ENCODE measurements around the gene TPTE.
"Not testable (repeated sequence)": the region's sequence is repeated elsewhere in the genome, so short reads cannot be mapped to it uniquely, and the experiment has no call there.

TPTE gene

DNA sequence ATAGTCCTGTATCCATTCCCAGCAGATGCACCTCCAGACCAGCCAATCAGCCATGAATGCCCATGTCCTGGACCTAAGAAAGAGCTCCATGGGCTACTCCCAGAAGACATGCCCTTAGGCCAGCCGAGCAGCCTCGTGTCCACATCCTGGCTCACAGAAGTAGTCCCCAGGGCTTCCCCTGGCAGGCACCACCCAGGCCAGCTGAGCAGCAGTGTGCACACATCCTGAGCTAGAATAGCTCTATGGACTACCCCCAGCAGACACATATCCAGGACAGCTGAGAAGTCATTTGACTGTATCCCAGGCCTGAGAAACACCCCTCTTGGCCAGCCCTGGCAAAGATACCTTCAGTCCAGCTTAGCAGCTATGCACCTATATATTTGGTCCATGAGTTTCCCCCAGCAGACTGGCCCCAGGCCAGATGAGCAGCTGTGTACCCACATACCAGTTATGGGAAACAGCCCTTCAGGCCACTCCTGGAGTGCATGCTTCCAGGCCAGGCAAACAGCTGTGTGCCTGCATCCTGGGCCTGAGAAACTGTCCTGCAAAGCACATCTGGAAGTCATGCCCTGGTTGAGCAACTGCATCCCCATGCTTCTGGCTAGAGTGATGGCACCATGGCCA, 27.1 kb downstream of the TPTE start:
- not testable (repeated sequence) for H3K27me3 Mint-ChIP-seq; H3K36me3 Mint-ChIP-seq (ENCODE audit: insufficient read depth); H3K27ac Mint-ChIP-seq (ENCODE audit: low read depth); H3K4me1 Mint-ChIP-seq; DNase-seq (ENCODE audit: low spot score in 2 of 2); ATAC-seq (replicated peaks; ENCODE audit: extremely low read depth, poor library complexity, severe bottlenecking); H3K4me3 Mint-ChIP-seq
- peaks cover 41% of the 10 kb centered on the region for H3K9me3 Mint-ChIP-seq

DNA sequence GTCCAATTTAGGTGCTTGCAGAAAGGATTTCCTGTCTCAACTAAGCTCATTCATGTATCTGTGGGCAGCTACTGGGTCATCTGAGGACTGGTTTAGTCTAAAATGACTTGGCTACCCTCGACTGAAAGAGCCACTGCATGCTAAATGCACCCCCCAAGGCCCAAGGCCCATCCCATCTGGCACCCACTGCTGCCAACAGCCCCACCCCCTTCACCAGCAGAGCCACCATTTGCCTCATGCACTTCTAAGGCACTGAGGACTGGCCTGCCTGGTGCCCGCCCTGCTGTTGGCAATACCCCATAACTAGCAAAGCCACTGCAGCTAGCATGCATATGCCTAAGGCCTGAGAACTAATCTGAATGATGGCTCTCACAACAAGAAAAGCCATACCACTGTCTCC, 49.4 kb downstream of the TPTE start:
- not testable (repeated sequence) for ATAC-seq (replicated peaks; ENCODE audit: extremely low read depth, poor library complexity, severe bottlenecking); H3K36me3 Mint-ChIP-seq (ENCODE audit: insufficient read depth); H3K27ac Mint-ChIP-seq (ENCODE audit: low read depth); H3K4me3 Mint-ChIP-seq; H3K27me3 Mint-ChIP-seq; H3K4me1 Mint-ChIP-seq; DNase-seq (ENCODE audit: low spot score in 2 of 2)
- H3K9me3 Mint-ChIP-seq = peaks cover 12% of the 10 kb centered on the region

DNA sequence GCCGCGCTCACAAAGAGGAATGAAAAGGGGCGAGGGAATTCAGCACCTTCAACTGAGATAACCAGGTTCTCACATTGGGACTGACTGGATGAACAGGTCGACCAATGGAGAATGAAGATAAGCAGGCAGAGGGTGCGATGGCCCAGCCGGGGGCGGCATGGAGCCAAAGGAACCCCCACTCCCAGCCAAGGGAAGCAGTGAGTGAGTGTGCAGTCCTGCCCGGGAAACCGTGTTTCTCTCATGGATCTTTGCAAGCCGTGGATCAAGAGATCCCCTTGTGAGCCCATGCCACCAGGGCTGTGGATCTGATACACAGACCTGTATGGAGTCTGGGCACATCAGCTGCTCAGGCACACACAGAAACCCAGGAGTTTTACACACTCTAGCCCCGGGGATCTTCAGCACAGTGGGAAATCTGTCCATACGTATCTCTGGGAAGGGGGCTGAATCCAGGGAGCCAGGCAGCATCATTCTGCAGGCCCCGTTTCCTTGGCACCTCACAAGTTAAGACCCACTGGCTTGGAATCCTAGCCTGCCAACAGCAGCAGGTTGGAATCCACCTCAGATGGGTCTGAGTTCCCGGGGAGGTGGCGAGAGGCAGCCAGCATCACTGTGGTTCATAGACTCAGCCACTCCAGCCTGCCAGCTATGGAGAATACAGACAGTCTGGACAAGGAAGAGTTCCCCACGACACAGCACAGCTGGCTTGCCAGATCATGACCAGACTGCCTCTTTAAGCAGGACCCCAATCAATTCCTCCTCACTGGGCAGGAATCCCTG, 53.3 kb downstream of the TPTE start:
- not testable (repeated sequence) for H3K36me3 Mint-ChIP-seq (ENCODE audit: insufficient read depth); H3K27me3 Mint-ChIP-seq; H3K4me3 Mint-ChIP-seq; H3K4me1 Mint-ChIP-seq; DNase-seq (ENCODE audit: low spot score in 2 of 2); H3K27ac Mint-ChIP-seq (ENCODE audit: low read depth); ATAC-seq (replicated peaks; ENCODE audit: extremely low read depth, poor library complexity, severe bottlenecking)
- H3K9me3 Mint-ChIP-seq = peaks cover 11% of the 10 kb centered on the region

DNA sequence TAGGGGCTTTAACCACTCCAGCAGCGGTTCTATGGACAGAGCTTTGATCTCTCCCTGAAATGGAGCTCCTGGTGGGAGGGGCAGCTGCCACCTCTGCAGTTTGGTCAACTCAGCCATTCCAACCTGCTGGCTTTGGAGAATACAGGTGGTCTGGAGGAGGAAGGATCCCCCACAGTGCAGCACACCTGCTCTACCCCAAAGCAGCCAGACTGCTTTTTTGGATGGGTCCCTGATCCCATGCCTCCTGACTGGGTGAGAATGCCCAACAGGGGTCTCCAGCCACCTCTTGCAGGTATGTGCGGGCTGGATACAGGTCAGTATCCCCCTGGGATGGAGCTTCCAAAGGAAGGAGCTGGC, 53.9 kb downstream of the TPTE start:
- Mint-ChIP-seq H3K4me1 (no peaks in the 10 kb centered on the region), H3K9me3 (peaks cover 11% of the 10 kb centered on the region), H3K27me3 (no peaks in the 10 kb centered on the region), H3K27ac (ENCODE audit: low read depth) (no peak overlapping the region), H3K36me3 (ENCODE audit: insufficient read depth) (peaks cover 2% of the 10 kb centered on the region), H3K4me3 (no peak overlapping the region)
- ATAC-seq (replicated peaks; ENCODE audit: extremely low read depth, poor library complexity, severe bottlenecking) = no peak
- DNase-seq (ENCODE audit: low spot score in 2 of 2) = no peak

DNA sequence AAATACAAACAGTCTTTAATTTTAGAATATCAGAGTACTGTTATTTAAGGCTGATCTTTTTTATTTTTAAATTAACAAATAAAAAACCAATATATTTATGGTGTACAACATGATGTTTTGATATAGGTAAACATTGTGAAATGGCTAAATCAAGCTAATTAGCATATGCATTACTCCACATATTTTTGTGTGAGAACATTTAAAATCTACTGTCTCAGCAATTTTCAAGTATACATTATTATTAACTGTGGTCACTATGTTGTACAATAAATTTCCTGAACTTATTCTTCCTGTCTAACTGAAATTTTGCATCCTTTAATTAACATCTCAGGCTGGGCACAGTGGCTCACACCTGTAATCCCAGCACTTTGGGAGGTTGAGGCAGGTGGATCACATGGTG, 57.5 kb downstream of the TPTE start:
- H3K27me3 Mint-ChIP-seq; H3K27ac Mint-ChIP-seq (ENCODE audit: low read depth); H3K4me3 Mint-ChIP-seq; H3K4me1 Mint-ChIP-seq; DNase-seq (ENCODE audit: low spot score in 2 of 2); H3K36me3 Mint-ChIP-seq (ENCODE audit: insufficient read depth); ATAC-seq (replicated peaks; ENCODE audit: extremely low read depth, poor library complexity, severe bottlenecking): not testable (repeated sequence)
- peaks cover 11% of the 10 kb centered on the region for H3K9me3 Mint-ChIP-seq

DNA sequence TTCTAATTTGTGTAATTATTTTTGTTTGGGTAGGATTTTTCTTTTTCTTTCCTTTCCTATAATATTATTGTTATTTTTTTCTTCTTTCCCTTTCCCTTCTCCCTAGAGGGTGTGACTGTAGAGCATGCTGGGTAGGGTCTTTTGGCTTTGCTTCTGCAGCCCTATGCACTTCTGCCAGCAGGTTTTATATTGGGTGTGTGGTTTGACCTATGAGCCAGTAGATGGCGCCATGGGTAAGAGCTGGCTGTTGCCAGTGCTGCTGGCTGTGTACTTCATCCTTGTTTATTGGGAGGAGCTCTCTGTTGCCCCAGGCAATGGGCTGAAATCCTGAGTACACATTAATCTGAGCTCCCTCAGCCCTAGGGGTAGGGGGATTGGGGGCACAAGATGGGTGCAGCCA, 67.7 kb downstream of the TPTE start:
- H3K36me3 Mint-ChIP-seq (ENCODE audit: insufficient read depth); H3K27ac Mint-ChIP-seq (ENCODE audit: low read depth); H3K9me3 Mint-ChIP-seq; DNase-seq (ENCODE audit: low spot score in 2 of 2); ATAC-seq (replicated peaks; ENCODE audit: extremely low read depth, poor library complexity, severe bottlenecking); H3K27me3 Mint-ChIP-seq; H3K4me3 Mint-ChIP-seq; H3K4me1 Mint-ChIP-seq: not testable (repeated sequence)

DNA sequence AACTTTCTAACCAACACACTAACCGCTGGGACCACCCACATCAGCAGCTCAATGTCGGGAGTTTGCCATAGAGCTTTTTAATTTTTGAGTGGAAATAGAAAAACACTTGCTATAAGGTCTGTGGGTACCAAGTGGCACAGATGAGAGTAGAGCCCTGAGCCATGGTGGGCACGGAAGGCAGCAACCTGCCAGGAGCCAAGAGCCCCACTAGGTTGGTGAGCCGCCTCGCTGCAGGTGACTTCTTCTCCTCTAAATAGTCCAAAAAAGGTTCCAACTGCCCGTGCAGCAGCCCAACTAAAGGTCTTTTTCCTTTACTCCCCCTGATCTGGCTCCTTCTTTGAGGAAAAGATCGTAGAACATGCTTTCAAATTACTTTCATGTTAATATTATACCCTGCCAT, 85.7 kb downstream of the TPTE start:
- DNase-seq (ENCODE audit: low spot score in 2 of 2); H3K27me3 Mint-ChIP-seq; H3K4me3 Mint-ChIP-seq; H3K36me3 Mint-ChIP-seq (ENCODE audit: insufficient read depth); ATAC-seq (replicated peaks; ENCODE audit: extremely low read depth, poor library complexity, severe bottlenecking); H3K9me3 Mint-ChIP-seq; H3K27ac Mint-ChIP-seq (ENCODE audit: low read depth); H3K4me1 Mint-ChIP-seq: not testable (repeated sequence)

DNA sequence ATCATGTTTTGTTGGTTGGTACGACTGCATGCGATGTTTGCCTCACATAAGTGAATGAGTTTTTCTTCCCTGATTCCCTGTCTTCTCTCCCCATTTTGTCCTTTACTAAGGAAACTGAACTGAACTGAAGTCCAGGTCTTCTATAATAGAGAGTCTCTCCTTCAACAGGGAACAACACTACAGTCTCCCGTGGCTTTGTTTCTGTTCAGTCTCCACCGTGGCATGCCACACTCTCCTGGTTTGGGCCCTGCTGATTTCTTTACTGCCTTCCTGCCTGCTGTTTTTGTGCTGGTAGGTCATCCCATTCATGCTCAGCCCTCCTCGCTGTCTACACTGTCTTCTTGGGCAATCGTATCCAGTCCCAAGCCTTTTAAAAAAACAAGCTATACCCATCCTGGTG, 92.9 kb downstream of the TPTE start:
- not testable (repeated sequence) for H3K9me3 Mint-ChIP-seq; H3K27ac Mint-ChIP-seq (ENCODE audit: low read depth); H3K36me3 Mint-ChIP-seq (ENCODE audit: insufficient read depth); H3K27me3 Mint-ChIP-seq; H3K4me3 Mint-ChIP-seq; DNase-seq (ENCODE audit: low spot score in 2 of 2); ATAC-seq (replicated peaks; ENCODE audit: extremely low read depth, poor library complexity, severe bottlenecking); H3K4me1 Mint-ChIP-seq

DNA sequence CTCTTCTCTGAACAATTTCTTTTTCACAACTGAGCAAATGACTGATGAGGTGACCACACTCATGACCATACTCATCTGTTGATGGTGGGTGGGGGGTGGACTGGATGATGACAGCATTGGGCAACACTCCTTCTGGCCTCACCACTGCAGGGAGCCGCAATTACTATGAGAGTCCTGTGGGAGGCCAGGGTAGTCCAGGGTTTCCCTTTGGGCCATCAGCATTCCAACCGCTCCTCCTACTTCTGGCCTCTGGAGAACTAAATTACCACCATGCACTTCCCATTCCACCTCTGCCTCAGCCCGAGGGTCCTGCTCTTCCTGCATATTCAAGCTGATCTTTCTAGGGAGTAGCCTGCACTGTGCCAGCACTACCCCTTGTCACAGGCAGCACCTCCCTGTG, 94.7 kb downstream of the TPTE start:
- not testable (repeated sequence) for H3K4me1 Mint-ChIP-seq; DNase-seq (ENCODE audit: low spot score in 2 of 2); H3K9me3 Mint-ChIP-seq; ATAC-seq (replicated peaks; ENCODE audit: extremely low read depth, poor library complexity, severe bottlenecking); H3K27ac Mint-ChIP-seq (ENCODE audit: low read depth); H3K36me3 Mint-ChIP-seq (ENCODE audit: insufficient read depth); H3K4me3 Mint-ChIP-seq; H3K27me3 Mint-ChIP-seq

DNA sequence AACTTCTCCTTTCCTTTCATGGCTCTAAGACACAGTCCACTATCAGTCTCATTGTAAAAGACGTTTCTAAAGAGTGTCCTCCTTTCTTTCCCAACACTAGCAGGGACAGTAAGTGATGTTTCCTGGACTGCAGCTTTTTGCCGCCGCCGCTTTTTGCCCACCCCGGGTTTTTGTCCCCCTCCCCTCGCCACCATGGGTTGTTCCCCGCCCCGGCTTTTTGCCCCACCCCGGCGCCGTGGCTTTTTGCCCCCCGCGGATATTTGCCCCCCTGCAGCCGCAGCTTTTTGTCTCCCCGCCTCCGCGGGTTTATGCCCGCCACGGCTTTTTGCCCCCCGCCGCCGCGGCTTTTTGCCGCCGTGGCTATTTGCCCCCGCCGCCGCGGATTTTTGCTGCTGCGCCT, 95.2 kb downstream of the TPTE start:
- no peaks in the 10 kb centered on the region for H3K9me3 Mint-ChIP-seq
- no peaks in the 10 kb centered on the region for H3K4me1 Mint-ChIP-seq
- DNase-seq (ENCODE audit: low spot score in 2 of 2) (no peak), ATAC-seq (replicated peaks; ENCODE audit: extremely low read depth, poor library complexity, severe bottlenecking) (no peak)
- no peak overlapping the region for H3K27ac Mint-ChIP-seq (ENCODE audit: low read depth)
- no peaks in the 10 kb centered on the region for H3K27me3 Mint-ChIP-seq
- H3K36me3 Mint-ChIP-seq (ENCODE audit: insufficient read depth) = no peaks in the 10 kb centered on the region
- H3K4me3 Mint-ChIP-seq = no peak overlapping the region

DNA sequence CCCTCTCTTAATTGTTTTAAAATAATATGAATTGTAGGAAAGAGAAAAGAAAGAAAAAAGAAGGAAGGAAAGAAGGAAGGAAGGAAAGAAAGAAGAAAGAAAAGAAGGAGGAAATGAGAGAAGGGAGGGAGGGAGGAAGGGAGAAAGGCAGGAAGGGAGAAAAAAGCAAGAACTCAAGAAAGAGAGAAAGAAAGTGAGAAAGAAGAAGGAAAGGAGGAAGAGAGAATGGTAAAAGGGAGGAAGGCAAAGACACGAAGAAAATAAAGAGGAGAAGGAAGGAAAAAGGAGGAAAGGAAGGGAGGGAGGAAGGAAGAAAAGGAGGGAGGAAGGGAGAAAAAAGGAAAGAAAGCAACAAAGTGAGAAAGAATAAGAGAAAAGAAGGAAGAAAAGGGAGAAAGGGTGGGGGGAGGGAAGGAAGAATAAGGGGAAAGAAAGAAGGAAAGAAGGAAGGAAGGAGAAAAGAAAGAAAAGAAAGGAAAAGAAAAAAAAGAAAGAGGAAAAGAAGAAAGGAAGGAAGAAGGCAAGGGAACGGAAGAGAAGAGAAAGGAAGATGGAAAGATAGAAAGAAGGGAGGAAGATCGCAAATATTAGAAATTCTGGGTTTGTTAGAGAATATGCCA, 95.9 kb downstream of the TPTE start:
- not testable (repeated sequence) for ATAC-seq (replicated peaks; ENCODE audit: extremely low read depth, poor library complexity, severe bottlenecking); H3K27me3 Mint-ChIP-seq; H3K4me3 Mint-ChIP-seq; H3K27ac Mint-ChIP-seq (ENCODE audit: low read depth); H3K36me3 Mint-ChIP-seq (ENCODE audit: insufficient read depth); H3K4me1 Mint-ChIP-seq; DNase-seq (ENCODE audit: low spot score in 2 of 2); H3K9me3 Mint-ChIP-seq

DNA sequence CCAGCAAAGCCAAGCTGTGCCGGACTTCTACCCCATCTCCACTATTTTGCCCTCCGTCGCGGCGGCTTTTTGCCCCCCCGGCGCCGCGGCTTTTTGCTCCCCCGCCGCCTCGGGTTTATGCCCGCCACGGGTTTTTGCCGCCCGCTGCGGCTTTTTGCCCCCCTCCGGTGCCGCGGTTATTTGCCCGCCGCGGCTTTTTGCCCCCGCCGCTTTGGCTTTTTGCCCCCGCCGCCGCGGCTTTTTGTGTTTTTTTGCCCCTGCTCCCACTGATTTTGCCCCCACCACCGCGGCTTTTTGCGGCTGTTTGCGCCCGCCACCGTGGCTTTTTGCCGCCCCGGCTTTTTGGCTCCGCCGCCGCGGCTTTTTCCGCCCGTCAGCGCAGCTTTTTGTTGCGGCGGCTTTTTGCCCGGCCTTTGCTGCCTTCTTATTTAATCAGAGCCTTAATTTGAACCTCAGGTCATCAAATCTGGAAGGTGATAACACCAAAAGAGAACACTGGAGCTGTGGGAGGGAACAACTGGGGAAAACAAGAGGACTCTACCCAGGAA, 106.0 kb downstream of the TPTE start:
- Mint-ChIP-seq H3K36me3 (ENCODE audit: insufficient read depth) (no peaks in the 10 kb centered on the region), H3K4me1 (no peaks in the 10 kb centered on the region), H3K9me3 (no peaks in the 10 kb centered on the region), H3K4me3 (no peak overlapping the region), H3K27me3 (no peaks in the 10 kb centered on the region), H3K27ac (ENCODE audit: low read depth) (no peak overlapping the region)
- ATAC-seq (replicated peaks; ENCODE audit: extremely low read depth, poor library complexity, severe bottlenecking) (no peak), DNase-seq (ENCODE audit: low spot score in 2 of 2) (no peak)

DNA sequence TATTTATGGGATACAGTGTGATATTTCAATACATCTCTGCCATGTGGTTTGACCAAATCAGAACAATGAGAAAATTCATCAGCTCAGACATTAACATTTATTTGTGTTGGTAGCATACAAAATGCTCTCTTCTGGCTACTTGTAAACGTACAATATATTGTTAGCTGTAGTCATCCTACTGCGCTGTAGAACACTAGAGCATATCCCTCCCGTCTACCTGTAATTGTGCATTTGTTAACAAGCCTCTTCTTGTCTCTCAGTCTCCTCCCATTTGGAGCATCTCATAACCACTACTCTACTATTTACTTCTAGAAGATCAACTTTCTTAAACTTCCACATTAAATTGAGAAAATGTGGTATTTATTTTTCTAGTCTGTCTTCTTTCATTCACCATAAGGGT, 107.9 kb downstream of the TPTE start:
- H3K27ac Mint-ChIP-seq (ENCODE audit: low read depth); DNase-seq (ENCODE audit: low spot score in 2 of 2); ATAC-seq (replicated peaks; ENCODE audit: extremely low read depth, poor library complexity, severe bottlenecking); H3K4me1 Mint-ChIP-seq; H3K4me3 Mint-ChIP-seq; H3K36me3 Mint-ChIP-seq (ENCODE audit: insufficient read depth); H3K9me3 Mint-ChIP-seq; H3K27me3 Mint-ChIP-seq: not testable (repeated sequence)

Data from central memory CD8-positive, alpha-beta T cell (primary cell).